ENCODE measurements around the gene GLTP. TPM values are rescaled to one million over a fixed set of nuclear protein-coding genes. Genes with fewer than 3 reads are reported as not detected.

GLTP gene
- total RNA-seq, 1 donor from 2014 or later, result 51.2 TPM

DNA sequence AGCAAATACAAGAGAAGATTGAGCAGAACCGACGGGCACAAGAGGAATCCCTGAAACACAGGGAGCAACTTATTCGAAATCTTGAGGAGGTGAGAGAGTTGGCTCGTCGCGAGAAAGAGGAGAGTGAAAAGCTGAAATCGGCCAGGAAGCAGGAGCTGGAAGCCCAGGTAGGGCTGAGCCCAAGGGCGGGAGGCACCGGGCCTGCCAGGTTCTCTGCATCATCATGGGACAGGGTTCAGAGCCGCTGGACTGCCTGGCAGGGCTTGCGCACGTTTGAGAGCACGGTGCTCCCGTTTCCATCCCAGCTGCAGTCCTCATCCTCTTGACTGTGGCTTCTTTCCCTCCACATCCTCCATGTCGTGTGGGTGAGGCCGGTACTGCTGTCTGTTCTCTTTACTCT lies 34.1 kb upstream of the GLTP start:
- Mint-ChIP-seq H3K4me1 (ENCODE audit: unreplicated experiment) (peaks cover 21% of the 10 kb centered on the region), H3K4me3 (ENCODE audit: unreplicated experiment) (peak overlapping the region; percentile 50), H3K27me3 (ENCODE audit: unreplicated experiment) (peaks cover 3% of the 10 kb centered on the region), H3K36me3 (ENCODE audit: low read depth, unreplicated experiment) (peaks cover 64% of the 10 kb centered on the region), H3K27ac (ENCODE audit: unreplicated experiment) (no peak overlapping the region), H3K9me3 (ENCODE audit: unreplicated experiment) (no peaks in the 10 kb centered on the region)
- no peak for DNase-seq (ENCODE audit: low spot score)
- TF ChIP-seq, protein P1, sequence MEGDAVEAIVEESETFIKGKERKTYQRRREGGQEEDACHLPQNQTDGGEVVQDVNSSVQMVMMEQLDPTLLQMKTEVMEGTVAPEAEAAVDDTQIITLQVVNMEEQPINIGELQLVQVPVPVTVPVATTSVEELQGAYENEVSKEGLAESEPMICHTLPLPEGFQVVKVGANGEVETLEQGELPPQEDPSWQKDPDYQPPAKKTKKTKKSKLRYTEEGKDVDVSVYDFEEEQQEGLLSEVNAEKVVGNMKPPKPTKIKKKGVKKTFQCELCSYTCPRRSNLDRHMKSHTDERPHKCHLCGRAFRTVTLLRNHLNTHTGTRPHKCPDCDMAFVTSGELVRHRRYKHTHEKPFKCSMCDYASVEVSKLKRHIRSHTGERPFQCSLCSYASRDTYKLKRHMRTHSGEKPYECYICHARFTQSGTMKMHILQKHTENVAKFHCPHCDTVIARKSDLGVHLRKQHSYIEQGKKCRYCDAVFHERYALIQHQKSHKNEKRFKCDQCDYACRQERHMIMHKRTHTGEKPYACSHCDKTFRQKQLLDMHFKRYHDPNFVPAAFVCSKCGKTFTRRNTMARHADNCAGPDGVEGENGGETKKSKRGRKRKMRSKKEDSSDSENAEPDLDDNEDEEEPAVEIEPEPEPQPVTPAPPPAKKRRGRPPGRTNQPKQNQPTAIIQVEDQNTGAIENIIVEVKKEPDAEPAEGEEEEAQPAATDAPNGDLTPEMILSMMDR (IDR thresholded peaks at IDR 0.05; ENCODE audit: unreplicated experiment), result no peak

- TF ChIP-seq, protein P1 (IDR thresholded peaks at IDR 0.05; ENCODE audit: unreplicated experiment), result no peak
- Mint-ChIP-seq H3K27me3 (ENCODE audit: unreplicated experiment) (peaks cover 2% of the 10 kb centered on the region), H3K9me3 (ENCODE audit: unreplicated experiment) (no peaks in the 10 kb centered on the region), H3K27ac (ENCODE audit: unreplicated experiment) (no peak overlapping the region), H3K4me3 (ENCODE audit: unreplicated experiment) (no peak overlapping the region), H3K36me3 (ENCODE audit: low read depth, unreplicated experiment) (peaks cover 74% of the 10 kb centered on the region), H3K4me1 (ENCODE audit: unreplicated experiment) (peaks cover 21% of the 10 kb centered on the region)
- DNase-seq (ENCODE audit: low spot score), result no peak
Observed at GRCh38 chr12:109912855-109913321, 32.5 kb upstream of the GLTP start.

DNA sequence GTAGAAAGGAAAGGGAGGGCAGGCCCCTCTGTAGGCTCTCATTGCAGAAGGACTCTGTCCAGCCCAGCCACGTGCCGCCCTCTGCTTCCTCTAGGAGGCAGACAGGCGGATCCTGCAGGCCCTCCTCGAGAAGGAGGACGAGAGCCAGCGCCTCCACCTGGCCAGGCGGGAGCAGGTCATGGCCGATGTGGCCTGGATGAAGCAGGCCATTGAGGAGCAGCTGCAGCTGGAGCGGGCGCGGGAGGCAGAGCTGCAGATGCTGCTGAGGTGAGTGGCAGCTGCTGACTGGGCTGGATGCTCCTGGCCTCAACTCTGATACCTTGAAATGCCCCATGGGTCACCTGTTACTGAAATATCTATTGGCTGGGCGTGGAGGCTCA lies 30.6 kb upstream of the GLTP start:
- no peak overlapping the region for H3K27ac Mint-ChIP-seq (ENCODE audit: unreplicated experiment)
- peaks cover 69% of the 10 kb centered on the region for H3K36me3 Mint-ChIP-seq (ENCODE audit: low read depth, unreplicated experiment)
- H3K4me1 Mint-ChIP-seq (ENCODE audit: unreplicated experiment), result peaks cover 19% of the 10 kb centered on the region
- H3K9me3 Mint-ChIP-seq (ENCODE audit: unreplicated experiment), result no peaks in the 10 kb centered on the region
- TF ChIP-seq, protein P1 (IDR thresholded peaks at IDR 0.05; ENCODE audit: unreplicated experiment), result peak; percentile 55
- peak overlapping the region; percentile 32 for H3K4me3 Mint-ChIP-seq (ENCODE audit: unreplicated experiment)
- H3K27me3 Mint-ChIP-seq (ENCODE audit: unreplicated experiment), result peaks cover 3% of the 10 kb centered on the region
- peak; percentile 81 for DNase-seq (ENCODE audit: low spot score)

DNA sequence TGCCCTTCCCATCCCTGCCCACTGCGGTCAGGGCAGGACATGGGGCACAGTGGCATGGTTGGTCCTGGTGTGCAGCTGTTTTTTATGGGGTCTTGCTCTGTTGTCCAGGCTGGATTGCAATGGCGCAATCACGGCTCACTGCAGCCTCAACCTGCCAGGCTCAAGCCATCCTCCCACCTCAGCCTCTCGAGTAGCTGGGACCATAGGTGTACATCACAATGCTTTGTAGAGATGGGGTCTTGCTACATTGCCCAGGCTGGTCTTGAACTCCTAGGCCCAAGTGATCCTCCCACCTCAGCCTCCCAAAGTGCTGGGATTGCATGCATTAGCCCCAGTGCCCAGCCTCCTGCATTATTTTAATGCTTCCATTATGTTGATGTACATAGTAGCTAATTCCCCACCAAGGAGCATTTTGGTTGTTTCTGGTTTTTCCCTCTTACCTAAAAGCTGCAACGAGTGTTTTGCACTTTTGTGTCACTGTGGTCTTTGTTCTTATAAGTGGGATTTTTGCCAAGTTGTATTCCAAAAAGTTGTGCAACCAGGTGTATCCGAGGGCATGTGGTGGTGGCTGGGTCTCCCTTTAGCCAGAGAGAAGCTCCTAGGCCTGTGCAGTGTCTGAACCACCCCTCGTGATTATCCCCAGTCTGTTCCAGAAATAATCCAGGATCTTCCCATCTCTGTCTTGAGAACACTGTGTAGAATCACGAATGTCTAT lies 30.1 kb upstream of the GLTP start:
- Mint-ChIP-seq H3K4me1 (ENCODE audit: unreplicated experiment) (peaks cover 17% of the 10 kb centered on the region), H3K36me3 (ENCODE audit: low read depth, unreplicated experiment) (peaks cover 69% of the 10 kb centered on the region), H3K9me3 (ENCODE audit: unreplicated experiment) (no peaks in the 10 kb centered on the region)

DNA sequence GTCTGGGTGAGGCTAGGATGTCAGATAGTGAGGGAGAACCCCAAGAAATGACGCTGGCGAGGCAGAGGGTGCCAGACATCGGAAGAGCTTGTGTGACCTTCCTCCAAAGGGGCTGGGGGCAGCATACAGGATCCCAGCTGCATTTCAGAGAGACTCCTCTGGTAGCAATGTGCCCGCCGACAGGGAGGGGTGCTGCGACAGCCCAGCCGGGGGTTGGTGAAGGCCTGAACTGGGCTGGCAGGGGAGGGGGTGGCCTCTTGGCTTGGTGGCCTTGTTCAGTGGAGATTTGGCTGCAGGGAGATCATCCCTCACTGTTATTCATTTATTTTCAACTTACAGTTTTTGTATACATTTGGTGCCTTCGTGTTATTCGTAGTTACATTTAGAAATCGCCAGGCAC lies 25.0 kb upstream of the GLTP start:
- Mint-ChIP-seq H3K27ac (ENCODE audit: unreplicated experiment) (peak overlapping the region; percentile 61), H3K27me3 (ENCODE audit: unreplicated experiment) (peaks cover 5% of the 10 kb centered on the region), H3K9me3 (ENCODE audit: unreplicated experiment) (no peaks in the 10 kb centered on the region), H3K4me3 (ENCODE audit: unreplicated experiment) (peak overlapping the region; percentile 81), H3K36me3 (ENCODE audit: low read depth, unreplicated experiment) (peaks cover 52% of the 10 kb centered on the region), H3K4me1 (ENCODE audit: unreplicated experiment) (peaks cover 10% of the 10 kb centered on the region)
- TF ChIP-seq, protein P1 (IDR thresholded peaks at IDR 0.05; ENCODE audit: unreplicated experiment), result no peak
- DNase-seq (ENCODE audit: low spot score), result no peak

More for the DNA sequence above, 30.1 kb upstream of the GLTP start:
- Mint-ChIP-seq H3K27ac (ENCODE audit: unreplicated experiment) (no peak overlapping the region), H3K4me3 (ENCODE audit: unreplicated experiment) (peak overlapping the region; percentile 32), H3K27me3 (ENCODE audit: unreplicated experiment) (peaks cover 3% of the 10 kb centered on the region)
- no peak for DNase-seq (ENCODE audit: low spot score)
- TF ChIP-seq, protein P1 (IDR thresholded peaks at IDR 0.05; ENCODE audit: unreplicated experiment), result no peak
